ENCODE data around the gene RASSF1.

DNA sequence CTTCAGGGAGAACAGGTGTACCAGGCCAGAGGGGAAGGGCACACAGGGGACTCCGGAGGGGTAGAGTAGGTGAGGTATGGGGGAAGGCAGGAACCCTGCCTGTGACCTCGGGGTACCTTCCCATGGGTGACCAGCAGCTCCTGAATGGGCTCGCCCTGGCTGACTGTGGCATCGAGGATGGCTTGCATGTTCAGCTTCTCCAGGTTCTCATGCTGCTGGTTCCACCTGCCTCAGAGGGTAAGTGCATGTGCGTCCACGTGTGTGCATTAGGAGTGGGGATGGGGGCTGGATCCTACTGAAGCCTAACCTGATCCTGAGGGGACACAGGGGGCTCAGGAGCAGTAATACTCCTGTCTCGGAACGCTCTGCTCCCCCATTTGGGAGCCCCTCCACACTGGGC, 4.4 kb upstream of the RASSF1 start:
- TF ChIP-seq HDGF (IDR thresholded peaks at IDR 0.05; ENCODE audit: borderline replicate concordance), result no peak
- TF ChIP-seq ARNT (IDR thresholded peaks at IDR 0.05), result no peak

Data from HEK293T (cell line).